ENCODE measurements around the gene NOTCH2. TPM values are rescaled to one million over a fixed set of nuclear protein-coding genes. Genes with fewer than 3 reads are reported as not detected.

Gene NOTCH2
- total and polyA plus RNA-seq, 10 of the 15 experiments (the other 5 are each of a cell fraction or from before 2014, with no cell fraction given): 0.02 to 2.0 (median 0.62) TPM; not detected in 1

DNA sequence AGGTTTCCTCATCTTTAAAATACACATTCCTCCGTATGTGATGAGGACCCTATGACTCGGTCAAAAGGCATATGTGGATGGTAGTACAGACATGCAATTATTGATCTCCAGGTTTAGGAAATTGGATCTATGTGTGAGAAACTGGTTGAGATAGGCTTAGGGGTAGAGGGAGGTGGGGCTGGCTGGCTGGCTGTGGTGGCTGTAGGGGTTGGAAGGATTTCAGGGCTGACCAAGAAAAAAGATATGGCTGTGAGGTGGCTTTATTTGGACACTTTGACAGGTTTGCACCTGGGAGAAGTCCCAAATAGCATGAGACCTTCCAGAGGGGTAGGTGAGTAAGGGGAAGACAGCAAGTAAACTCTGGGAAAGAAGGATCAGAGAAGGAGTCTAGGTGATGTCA, 133.5 kb downstream of the NOTCH2 start:
- intact Hi-C loops (cut with micrococcal nuclease; ENCODE audit: unreplicated experiment): no loop called here
- Histone ChIP-seq H3K4me2 (ENCODE audit: control insufficient read depth, insufficient read depth) (no peak overlapping the region), H3K79me2 (ENCODE audit: control insufficient read depth, insufficient read depth, low read length) (no peaks in the 10 kb centered on the region), H3K9me3 (replicated peaks; ENCODE audit: control insufficient read depth, insufficient read depth, low read length) (no peaks in the 10 kb centered on the region), H4K20me1 (ENCODE audit: control insufficient read depth, insufficient read depth) (no peaks in the 10 kb centered on the region), H3K4me3 (no peak overlapping the region), H2AFZ (ENCODE audit: control insufficient read depth, low read depth, low read length) (no peak overlapping the region), H3K27ac (ENCODE audit: control insufficient read depth, insufficient read depth) (no peak overlapping the region), H3K27me3 (replicated peaks in 1 of 2; ENCODE audit: control insufficient read depth in 2 of 2, insufficient read depth in 2 of 2, low read length in 1 of 2) (no peaks in the 10 kb centered on the region), H3K9ac (ENCODE audit: control insufficient read depth, insufficient read depth, low read length) (no peak overlapping the region), H3K4me1 (ENCODE audit: control insufficient read depth, insufficient read depth, low read length) (no peaks in the 10 kb centered on the region), H3K36me3 (ENCODE audit: control insufficient read depth in 2 of 2, insufficient read depth in 2 of 2, low read length in 1 of 2) (no peaks in the 10 kb centered on the region)
- ATAC-seq (no peak), FAIRE-seq (no peak), DNase-seq (ENCODE audit: low read depth, low spot score) (no peak)
- POLR2A ChIA-PET: no interaction called here
- RAD21 ChIA-PET (ENCODE audit: unreplicated experiment): no interaction called here
- TF ChIP-seq BACH1 (IDR thresholded peaks at IDR 0.05; ENCODE audit: borderline replicate concordance) (no peak), STAT3 (IDR thresholded peaks at IDR 0.05; ENCODE audit: low read depth, low read length) (no peak), SPI1 (IDR thresholded peaks at IDR 0.05; ENCODE audit: borderline replicate concordance, insufficient read depth, low read depth, low read length) (no peak), NFXL1 (IDR thresholded peaks at IDR 0.05; ENCODE audit: borderline replicate concordance) (no peak), CBFB (IDR thresholded peaks at IDR 0.05; ENCODE audit: low read depth) (no peak), SUZ12 (IDR thresholded peaks at IDR 0.05; ENCODE audit: unreplicated experiment) (no peak), CBX5 (IDR thresholded peaks at IDR 0.05; ENCODE audit: low read depth) (no peak)
- TF ChIP-seq, protein P1, sequence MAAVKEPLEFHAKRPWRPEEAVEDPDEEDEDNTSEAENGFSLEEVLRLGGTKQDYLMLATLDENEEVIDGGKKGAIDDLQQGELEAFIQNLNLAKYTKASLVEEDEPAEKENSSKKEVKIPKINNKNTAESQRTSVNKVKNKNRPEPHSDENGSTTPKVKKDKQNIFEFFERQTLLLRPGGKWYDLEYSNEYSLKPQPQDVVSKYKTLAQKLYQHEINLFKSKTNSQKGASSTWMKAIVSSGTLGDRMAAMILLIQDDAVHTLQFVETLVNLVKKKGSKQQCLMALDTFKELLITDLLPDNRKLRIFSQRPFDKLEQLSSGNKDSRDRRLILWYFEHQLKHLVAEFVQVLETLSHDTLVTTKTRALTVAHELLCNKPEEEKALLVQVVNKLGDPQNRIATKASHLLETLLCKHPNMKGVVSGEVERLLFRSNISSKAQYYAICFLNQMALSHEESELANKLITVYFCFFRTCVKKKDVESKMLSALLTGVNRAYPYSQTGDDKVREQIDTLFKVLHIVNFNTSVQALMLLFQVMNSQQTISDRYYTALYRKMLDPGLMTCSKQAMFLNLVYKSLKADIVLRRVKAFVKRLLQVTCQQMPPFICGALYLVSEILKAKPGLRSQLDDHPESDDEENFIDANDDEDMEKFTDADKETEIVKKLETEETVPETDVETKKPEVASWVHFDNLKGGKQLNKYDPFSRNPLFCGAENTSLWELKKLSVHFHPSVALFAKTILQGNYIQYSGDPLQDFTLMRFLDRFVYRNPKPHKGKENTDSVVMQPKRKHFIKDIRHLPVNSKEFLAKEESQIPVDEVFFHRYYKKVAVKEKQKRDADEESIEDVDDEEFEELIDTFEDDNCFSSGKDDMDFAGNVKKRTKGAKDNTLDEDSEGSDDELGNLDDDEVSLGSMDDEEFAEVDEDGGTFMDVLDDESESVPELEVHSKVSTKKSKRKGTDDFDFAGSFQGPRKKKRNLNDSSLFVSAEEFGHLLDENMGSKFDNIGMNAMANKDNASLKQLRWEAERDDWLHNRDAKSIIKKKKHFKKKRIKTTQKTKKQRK (IDR thresholded peaks at IDR 0.05; ENCODE audit: low read depth, low read length): no peak
- TF ChIP-seq, protein P2, sequence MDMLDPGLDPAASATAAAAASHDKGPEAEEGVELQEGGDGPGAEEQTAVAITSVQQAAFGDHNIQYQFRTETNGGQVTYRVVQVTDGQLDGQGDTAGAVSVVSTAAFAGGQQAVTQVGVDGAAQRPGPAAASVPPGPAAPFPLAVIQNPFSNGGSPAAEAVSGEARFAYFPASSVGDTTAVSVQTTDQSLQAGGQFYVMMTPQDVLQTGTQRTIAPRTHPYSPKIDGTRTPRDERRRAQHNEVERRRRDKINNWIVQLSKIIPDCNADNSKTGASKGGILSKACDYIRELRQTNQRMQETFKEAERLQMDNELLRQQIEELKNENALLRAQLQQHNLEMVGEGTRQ (IDR thresholded peaks at IDR 0.05; ENCODE audit: borderline replicate concordance, low read depth, low read length): no peak
- CTCF ChIA-PET: interaction anchor here (1.2 to 1.7 kb wide), 4 partner anchors 11 to 50 kb away, joined by 3 to 5 read pairs (median 4); no protein-coding TSS in a partner anchor
- SMC1A ChIA-PET (ENCODE audit: uncharacterized antibody, unreplicated experiment): no interaction called here
- 83% methylated on average over 2 of the region's 2 CpGs for WGBS (ENCODE audit: insufficient coverage, insufficient replicate concordance, low lambda C conversion rate, missing lambda C conversion rate)
- in situ Hi-C loops (cut with MboI): loop anchor here (10.0 kb wide), 1 partner anchor 61 kb away; no protein-coding TSS in a partner anchor
- no TSS peak for BruUV-seq (replicated peaks)

All from GM12878 (cell line).